Endothelial cell of umbilical vein (primary cell): ENCODE results near the gene NGF. TPM values are rescaled to one million over a fixed set of nuclear protein-coding genes. Genes with fewer than 3 reads are reported as not detected.

ENCODE experiments used
- BruUV-seq: library from RNA; stranded (reverse); fragments of 400-500 nt; replicated peaks from 2 replicates; lab custom pipeline; 2021; lab: Mats Ljungman, UMichigan
- CTCF ChIA-PET: fragments of 300-600, 350-600 bp; sonication (Branson Sonifier 250); formaldehyde crosslinking; loops from one replicate; lab custom pipeline; 2021; ENCODE audit warnings: antibody characterized with exemption, inconsistent platforms; lab: Charles Lee
- POLR2A ChIA-PET: fragments of 300-600, 350-600 bp; sonication (Branson Sonifier 250); formaldehyde crosslinking; loops from one replicate; lab custom pipeline; 2021; ENCODE audit warnings: antibody characterized with exemption, inconsistent platforms; lab: Charles Lee
- DNase-seq: peaks from one replicate; pipeline ENCODE4 v3.0.0-alpha.2; 2011; ENCODE audit warnings: low read depth, low spot score
- FAIRE-seq: peaks from 2 replicates; lab custom pipeline; 2011; peaks lifted over from hg19 to GRCh38; lab: Jason Lieb, UNC
- H2AFZ ChIP-seq: 2 replicates; pipeline ENCODE4 v1.6.0; 2012; ENCODE audit warnings: low read depth, low read length, control low read depth, inconsistent platforms
- H3K27ac ChIP-seq: 2 replicates; pipeline ENCODE4 v1.5.1; 2011; ENCODE audit warnings: low read depth, mild to moderate bottlenecking, control low read depth, low read length, moderate library complexity; ENCODE audit not compliant: insufficient read depth
- H3K27me3 ChIP-seq, 2 experiments: 2 replicates each; pipeline versions ENCODE4 v1.6.0 to v1.6.1; 2011; ENCODE audit warnings: low read length in 2 of 2, mixed read lengths in 1 of 2; ENCODE audit not compliant: control insufficient read depth in 2 of 2, insufficient read depth in 2 of 2
- H3K36me3 ChIP-seq, 2 experiments: 2 replicates in 1 of 2; 3 replicates in 1 of 2; pipeline ENCODE4 v1.5.1; 2011; ENCODE audit warnings: low read length in 2 of 2, mild to moderate bottlenecking in 1 of 2, moderate library complexity in 1 of 2; ENCODE audit not compliant: control insufficient read depth in 2 of 2, insufficient read depth in 2 of 2; ENCODE audit errors: extremely low read depth in 1 of 2
- H3K4me1 ChIP-seq: 3 replicates; pipeline ENCODE4 v1.5.1; 2011; ENCODE audit warnings: mild to moderate bottlenecking, low read length; ENCODE audit not compliant: control insufficient read depth, insufficient read depth; ENCODE audit errors: extremely low read depth
- H3K4me2 ChIP-seq: 2 replicates; pipeline ENCODE4 v1.6.1; 2011; ENCODE audit warnings: low read length, control low read depth, mixed read lengths; ENCODE audit not compliant: insufficient read depth
- H3K4me3 ChIP-seq, 3 experiments: fragments of 200-600 bp in 1 of 3; sonication (generic), shearing (Covaris generic) in 1 of 3; replicated peaks in 1 of 3; 2 replicates each; pipeline ENCODE4 v1.5.1; 2011 to 2016; ENCODE audit warnings: control low read depth in 3 of 3, low read length in 3 of 3, mild to moderate bottlenecking in 2 of 3, inconsistent platforms in 1 of 3, low read depth in 1 of 3, moderate library complexity in 1 of 3; ENCODE audit not compliant: insufficient read depth in 1 of 3
- H3K79me2 ChIP-seq: 2 replicates; pipeline ENCODE4 v1.6.0; 2012; ENCODE audit warnings: low read length, inconsistent platforms; ENCODE audit not compliant: control insufficient read depth, insufficient read depth
- H3K9ac ChIP-seq: replicated peaks from 2 replicates; pipeline ENCODE3; 2011; ENCODE audit warnings: low read length, control low read depth; ENCODE audit not compliant: insufficient read depth; ENCODE audit errors: extremely low read depth
- H3K9me1 ChIP-seq: replicated peaks from 3 replicates; pipeline ENCODE4 v1.6.0; 2011; ENCODE audit warnings: mild to moderate bottlenecking, low read length; ENCODE audit not compliant: control insufficient read depth, insufficient read depth; ENCODE audit errors: extremely low read depth
- H3K9me3 ChIP-seq: replicated peaks from 2 replicates; pipeline ENCODE4 v1.5.1; 2012; ENCODE audit warnings: low read length, inconsistent platforms; ENCODE audit not compliant: control insufficient read depth, insufficient read depth
- H4K20me1 ChIP-seq: replicated peaks from 2 replicates; pipeline ENCODE3; 2011; ENCODE audit warnings: mild to moderate bottlenecking, low read length; ENCODE audit not compliant: control insufficient read depth, insufficient read depth; ENCODE audit errors: extremely low read depth
- CTCF ChIP-seq, 2 donors: IDR thresholded peaks; 1 replicate in 1 of 2; 2 replicates in 1 of 2; pipeline ENCODE4 v1.5.1; 2011; ENCODE audit warnings: low read length in 2 of 2, mild to moderate bottlenecking in 2 of 2, moderate library complexity in 2 of 2, control low read depth in 1 of 2, inconsistent platforms in 1 of 2, low read depth in 1 of 2; ENCODE audit not compliant: insufficient read depth in 1 of 2; ENCODE audit errors: extremely low read depth in 1 of 2
- EZH2 ChIP-seq: IDR thresholded peaks from 2 replicates; pipeline ENCODE4 v1.6.1; 2012; ENCODE audit warnings: borderline replicate concordance, low read depth, mild to moderate bottlenecking, moderate library complexity, low read length, inconsistent platforms; ENCODE audit not compliant: severe bottlenecking
- GATA2 ChIP-seq: IDR thresholded peaks from 2 replicates; pipeline ENCODE4 v1.7.0; 2011; ENCODE audit warnings: low read depth, mild to moderate bottlenecking, moderate library complexity, mixed read lengths, low read length; ENCODE audit not compliant: insufficient read length, insufficient read depth
- MAX ChIP-seq: IDR thresholded peaks from 2 replicates; pipeline ENCODE4 v1.6.1; 2011; ENCODE audit not compliant: insufficient read depth, insufficient read length
- POLR2A ChIP-seq: IDR thresholded peaks from 2 replicates; pipeline ENCODE4 v1.6.1; 2012; ENCODE audit warnings: low read depth, mild to moderate bottlenecking, control low read depth, low read length
- POLR2AphosphoS5 ChIP-seq: IDR thresholded peaks from 2 replicates; pipeline ENCODE4 v1.6.1; 2012; ENCODE audit warnings: low read depth, mild to moderate bottlenecking, control low read depth, low read length, moderate library complexity; ENCODE audit not compliant: insufficient read depth
- dilution Hi-C: fragments of 300-500 bp; cut with MboI; formaldehyde crosslinking; loops from one replicate; pipeline ENCODE4 v1.15.0; 2019; ENCODE audit warnings: low sequenced_read_pairs; ENCODE audit not compliant: extremely low pct_ligation_motif_present
- intact Hi-C: fragments of 100-400 bp; cut with micrococcal nuclease; formaldehyde crosslinking; loops from one replicate; pipeline ENCODE4 v1.10.0; 2022
- polyA plus RNA-seq, 4 experiments: library from polyadenylated mRNA; depleted of rRNA in 3 of 4; stranded (reverse) in 3 of 4; unstranded in 1 of 4; fragments of >200 nt; gene quantifications; 2 replicates each; pipeline versions ENCODE4 v1.2.1 to v1.2.3, GENCODE V29; 2011 to 2012; ENCODE audit warnings: missing spikeins in 1 of 4
- total RNA-seq: library from RNA; stranded (reverse); gene quantifications from 2 replicates; pipeline ENCODE4 v1.2.3, GENCODE V29; 2021

Gene NGF
- total and polyA plus RNA-seq, 2 donors (not counting 3 experiments of a cell fraction or from before 2014, with no cell fraction given): not detected

- no peak for TF ChIP-seq POLR2AphosphoS5
- no peak for TF ChIP-seq CTCF (IDR thresholded peaks at IDR 0.05; ENCODE audit: extremely low read depth in 1 of 2, insufficient read depth in 1 of 2, low read depth in 1 of 2, low read length in 2 of 2)
- no peak for TF ChIP-seq GATA2
- TF ChIP-seq MAX: no peak
- no peak for TF ChIP-seq EZH2
- no peak for TF ChIP-seq POLR2A
- no peaks in the 10 kb centered on the region for H3K79me2 ChIP-seq
- no peak overlapping the region for H2AFZ ChIP-seq
- FAIRE-seq (no peak), DNase-seq (no peak)
- dilution Hi-C loops (no loop called here), intact Hi-C loops (no loop called here)
- no peaks in the 10 kb centered on the region for H3K9me1 ChIP-seq
- no peaks in the 10 kb centered on the region for H3K27me3 ChIP-seq
- H3K4me2 ChIP-seq: no peak overlapping the region
- CTCF ChIA-PET: no interaction called here
- no peaks in the 10 kb centered on the region for H3K9me3 ChIP-seq
- H3K4me1 ChIP-seq: no peaks in the 10 kb centered on the region
- H3K9ac ChIP-seq: no peak overlapping the region
- no peaks in the 10 kb centered on the region for H3K36me3 ChIP-seq
- BruUV-seq: no TSS peak
- POLR2A ChIA-PET: no interaction called here
- no peak overlapping the region for H3K27ac ChIP-seq
- no peaks in the 10 kb centered on the region for H4K20me1 ChIP-seq
- no peak overlapping the region for H3K4me3 ChIP-seq
Observed at GRCh38 chr1:115284209-115284608, 53.8 kb downstream of the NGF start.
